ENCODE measurements around the gene TESK2. TPM values are rescaled to one million over a fixed set of nuclear protein-coding genes. Genes with fewer than 3 reads are reported as not detected.

Gene TESK2
- total RNA-seq, 2 experiments from 2014 or later: 4.6 to 6.0 TPM

- POLR2A ChIA-PET: no interaction called here
- CTCF ChIA-PET: no interaction called here
- H3K4me3 Mint-ChIP-seq: no peak overlapping the region
These were observed 53.6 kb downstream of the TESK2 start for GRCh38 chr1:45437323-45437722.

DNA sequence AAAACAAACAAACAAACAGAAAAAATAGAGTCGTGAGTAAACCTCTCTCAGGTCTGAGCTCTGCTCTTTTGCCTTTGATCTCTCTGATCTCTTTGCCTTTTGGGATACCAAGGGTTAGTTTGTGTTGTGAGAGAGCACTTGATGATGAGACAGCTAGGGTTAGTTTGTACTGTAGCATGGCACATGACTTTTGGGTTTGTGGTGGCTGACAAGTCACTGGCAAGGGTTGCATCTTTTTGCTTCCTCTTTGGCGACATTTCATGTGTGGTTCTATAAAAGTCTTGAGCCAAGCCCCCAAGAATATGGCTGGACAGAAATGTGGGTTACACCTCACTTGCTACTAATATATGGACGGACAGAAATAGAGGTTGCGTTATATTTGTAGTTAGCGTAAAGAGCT lies 60.5 kb downstream of the TESK2 start:
- Mint-ChIP-seq H3K27me3 (no peaks in the 10 kb centered on the region), H3K4me1 (ENCODE audit: low read depth) (no peaks in the 10 kb centered on the region), H3K9me3 (no peaks in the 10 kb centered on the region), H3K36me3 (no peaks in the 10 kb centered on the region), H3K27ac (no peak overlapping the region), H3K4me3 (no peak overlapping the region)
- CTCF ChIA-PET: interaction anchor here (0.6 kb wide), 1 partner anchor 38 kb away, joined by 3 read pairs; no protein-coding TSS in a partner anchor
- no peak for DNase-seq
- POLR2A ChIA-PET: no interaction called here
- intact Hi-C loops (cut with micrococcal nuclease): no loop called here

More at GRCh38 chr1:45437323-45437722, 53.6 kb downstream of the TESK2 start:
- DNase-seq: no peak
- no peak overlapping the region for H3K27ac Mint-ChIP-seq
- no peaks in the 10 kb centered on the region for H3K4me1 Mint-ChIP-seq (ENCODE audit: low read depth)
- H3K27me3 Mint-ChIP-seq: no peaks in the 10 kb centered on the region
- H3K36me3 Mint-ChIP-seq: no peaks in the 10 kb centered on the region
- intact Hi-C loops (cut with micrococcal nuclease): no loop called here
- no peaks in the 10 kb centered on the region for H3K9me3 Mint-ChIP-seq

DNA sequence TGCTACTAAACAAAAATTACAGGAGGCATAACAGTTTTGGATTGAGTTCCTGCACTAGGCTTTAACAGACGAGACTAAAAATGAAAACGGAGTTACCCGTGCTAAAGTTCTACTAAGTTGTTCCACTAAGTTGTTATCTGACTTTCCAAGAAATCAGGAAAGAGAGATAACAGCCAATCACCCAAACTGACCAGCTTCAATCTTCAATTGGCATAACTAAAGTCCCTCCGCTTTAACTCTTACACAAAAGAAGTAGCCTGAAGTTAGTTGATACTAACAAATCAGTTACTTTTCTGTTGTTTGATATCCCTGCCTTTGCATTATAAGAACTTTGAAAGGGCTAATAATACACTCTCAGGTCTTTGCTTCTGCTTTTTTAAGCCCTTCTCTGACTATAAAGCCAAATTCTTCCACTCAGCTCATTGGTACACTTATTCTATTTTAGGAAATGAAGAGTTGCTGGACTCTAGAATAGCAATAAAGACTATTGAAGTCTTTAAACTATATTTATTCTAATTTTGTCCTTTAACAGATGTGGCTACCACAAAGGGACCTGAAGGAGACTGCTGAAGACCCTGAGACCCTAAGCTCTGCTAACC lies 61.3 kb downstream of the TESK2 start:
- CTCF ChIA-PET: interaction anchor here (0.6 kb wide), 1 partner anchor 39 kb away, joined by 3 read pairs; no protein-coding TSS in a partner anchor
- POLR2A ChIA-PET: no interaction called here
- Mint-ChIP-seq H3K27me3 (no peaks in the 10 kb centered on the region), H3K36me3 (no peaks in the 10 kb centered on the region), H3K4me1 (ENCODE audit: low read depth) (no peaks in the 10 kb centered on the region), H3K27ac (no peak overlapping the region), H3K9me3 (no peaks in the 10 kb centered on the region), H3K4me3 (no peak overlapping the region)
- no peak for DNase-seq
- intact Hi-C loops (cut with micrococcal nuclease): no loop called here

GRCh38 chr1:45423906-45424678 lies 66.9 kb downstream of the TESK2 start:
- CTCF ChIA-PET: interaction anchor here (0.6 kb wide), 1 partner anchor 60 kb away, joined by 5 read pairs; no protein-coding TSS in a partner anchor

GRCh38 chr1:45421935-45422334 lies 69.0 kb downstream of the TESK2 start:
- Mint-ChIP-seq H3K36me3 (peaks cover 7% of the 10 kb centered on the region), H3K27ac (no peak overlapping the region), H3K27me3 (no peaks in the 10 kb centered on the region), H3K9me3 (peaks cover 4% of the 10 kb centered on the region), H3K4me3 (no peak overlapping the region), H3K4me1 (ENCODE audit: low read depth) (no peaks in the 10 kb centered on the region)
- DNase-seq: no peak
- CTCF ChIA-PET: no interaction called here
- POLR2A ChIA-PET: no interaction called here
- intact Hi-C loops (cut with micrococcal nuclease): no loop called here

More at GRCh38 chr1:45423906-45424678, 66.9 kb downstream of the TESK2 start:
- intact Hi-C loops (cut with micrococcal nuclease): no loop called here
- POLR2A ChIA-PET: no interaction called here
- DNase-seq: no peak
- H3K4me3 Mint-ChIP-seq: no peak overlapping the region
- no peaks in the 10 kb centered on the region for H3K27me3 Mint-ChIP-seq
- no peak overlapping the region for H3K27ac Mint-ChIP-seq
- peaks cover 4% of the 10 kb centered on the region for H3K9me3 Mint-ChIP-seq
- no peaks in the 10 kb centered on the region for H3K4me1 Mint-ChIP-seq (ENCODE audit: low read depth)
- peaks cover 7% of the 10 kb centered on the region for H3K36me3 Mint-ChIP-seq

GRCh38 chr1:45414746-45415145 lies 76.2 kb downstream of the TESK2 start:
- no peaks in the 10 kb centered on the region for H3K9me3 Mint-ChIP-seq
- no peak overlapping the region for H3K27ac Mint-ChIP-seq
- H3K27me3 Mint-ChIP-seq: no peaks in the 10 kb centered on the region
- H3K36me3 Mint-ChIP-seq: no peaks in the 10 kb centered on the region
- CTCF ChIA-PET: interaction anchor here (1.4 kb wide), 1 partner anchor 79 kb away, joined by 5 read pairs; no protein-coding TSS in a partner anchor
- DNase-seq: no peak
- H3K4me3 Mint-ChIP-seq: no peak overlapping the region
- intact Hi-C loops (cut with micrococcal nuclease): no loop called here
- H3K4me1 Mint-ChIP-seq (ENCODE audit: low read depth): no peaks in the 10 kb centered on the region
- POLR2A ChIA-PET: no interaction called here

DNA sequence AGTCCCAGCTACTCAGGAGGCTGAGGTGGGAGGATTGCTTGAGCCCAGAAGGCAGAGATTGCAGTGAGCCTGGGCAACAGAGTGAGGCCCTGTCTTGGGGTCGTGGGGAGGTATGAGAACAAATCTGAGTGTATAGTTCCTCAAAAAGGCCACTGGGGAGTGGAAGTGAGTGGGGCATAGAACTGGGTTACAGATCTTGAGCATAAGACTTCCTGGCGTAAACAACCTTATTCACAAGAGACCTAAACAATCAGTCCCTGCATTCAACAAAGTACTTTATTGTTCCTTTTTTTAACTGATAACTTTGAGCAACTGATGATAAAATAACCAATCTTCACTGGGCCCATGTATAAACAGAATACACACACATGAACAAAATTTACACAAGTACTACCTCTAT lies 78.1 kb downstream of the TESK2 start:
- Mint-ChIP-seq H3K4me1 (ENCODE audit: low read depth) (peaks cover 5% of the 10 kb centered on the region), H3K27me3 (no peaks in the 10 kb centered on the region), H3K36me3 (no peaks in the 10 kb centered on the region), H3K4me3 (no peak overlapping the region), H3K27ac (no peak overlapping the region), H3K9me3 (no peaks in the 10 kb centered on the region)
- intact Hi-C loops (cut with micrococcal nuclease): no loop called here
- no peak for DNase-seq
- CTCF ChIA-PET: no interaction called here
- POLR2A ChIA-PET: no interaction called here

DNA sequence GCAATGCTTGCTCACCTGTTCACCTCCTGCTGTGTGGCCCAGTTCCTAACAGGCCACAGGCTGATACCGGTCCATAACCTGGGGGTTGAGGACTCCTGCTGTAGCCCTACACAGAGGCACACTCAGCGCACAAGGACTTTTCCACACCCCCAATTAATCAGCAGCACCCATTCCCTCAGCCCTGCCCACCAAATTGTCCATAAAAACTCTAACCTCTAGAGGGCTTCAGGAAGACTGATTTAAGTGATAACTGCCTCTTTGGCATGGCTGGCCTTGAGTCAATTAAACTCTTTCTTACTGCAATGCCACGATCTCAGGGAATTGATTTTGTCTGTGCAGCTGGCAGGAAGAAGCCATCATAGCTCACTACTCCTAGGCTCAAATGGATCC lies 79.5 kb downstream of the TESK2 start:
- no peaks in the 10 kb centered on the region for H3K27me3 Mint-ChIP-seq
- no peak for DNase-seq
- H3K36me3 Mint-ChIP-seq: no peaks in the 10 kb centered on the region
- H3K9me3 Mint-ChIP-seq: no peaks in the 10 kb centered on the region
- ChIA-PET CTCF (no interaction called here), POLR2A (no interaction called here)
- H3K27ac Mint-ChIP-seq: no peak overlapping the region
- intact Hi-C loops (cut with micrococcal nuclease): no loop called here
- peaks cover 5% of the 10 kb centered on the region for H3K4me1 Mint-ChIP-seq (ENCODE audit: low read depth)
- no peak overlapping the region for H3K4me3 Mint-ChIP-seq

DNA sequence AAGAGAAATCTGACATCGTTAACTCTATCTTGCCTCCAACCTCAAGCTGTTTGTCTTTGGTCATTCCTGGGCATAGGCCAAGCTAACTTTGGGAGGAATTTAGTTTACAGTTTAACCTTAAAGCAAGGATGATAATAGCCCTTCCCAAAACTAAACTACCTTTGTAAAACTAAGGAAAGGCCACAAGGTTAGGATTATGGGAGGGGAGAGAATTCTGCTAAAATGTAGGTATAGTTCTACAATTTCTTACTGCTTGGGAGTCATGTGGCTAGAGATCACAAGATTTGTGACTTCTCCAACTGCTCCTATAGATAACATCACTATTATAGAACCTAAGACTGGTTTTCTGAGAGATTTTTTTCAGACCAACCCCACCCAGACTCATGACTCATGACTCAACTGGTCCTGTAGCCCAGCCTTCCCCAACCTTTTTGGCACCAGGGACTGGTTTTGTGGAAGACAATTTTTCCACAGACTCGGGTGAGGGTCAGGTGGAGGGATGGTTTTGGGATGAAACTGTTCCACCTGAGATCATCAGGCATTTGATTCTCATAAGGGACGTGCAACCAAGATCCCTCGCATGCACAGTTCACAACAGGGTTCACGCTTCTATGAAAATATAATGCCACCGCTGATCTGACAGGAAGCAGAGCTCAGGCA lies 80.0 kb downstream of the TESK2 start:
- Mint-ChIP-seq H3K4me1 (ENCODE audit: low read depth) (peaks cover 5% of the 10 kb centered on the region), H3K4me3 (no peak overlapping the region), H3K27ac (no peak overlapping the region), H3K36me3 (no peaks in the 10 kb centered on the region), H3K9me3 (no peaks in the 10 kb centered on the region), H3K27me3 (no peaks in the 10 kb centered on the region)
- intact Hi-C loops (cut with micrococcal nuclease): no loop called here
- POLR2A ChIA-PET: no interaction called here
- CTCF ChIA-PET: no interaction called here
- DNase-seq: no peak

DNA sequence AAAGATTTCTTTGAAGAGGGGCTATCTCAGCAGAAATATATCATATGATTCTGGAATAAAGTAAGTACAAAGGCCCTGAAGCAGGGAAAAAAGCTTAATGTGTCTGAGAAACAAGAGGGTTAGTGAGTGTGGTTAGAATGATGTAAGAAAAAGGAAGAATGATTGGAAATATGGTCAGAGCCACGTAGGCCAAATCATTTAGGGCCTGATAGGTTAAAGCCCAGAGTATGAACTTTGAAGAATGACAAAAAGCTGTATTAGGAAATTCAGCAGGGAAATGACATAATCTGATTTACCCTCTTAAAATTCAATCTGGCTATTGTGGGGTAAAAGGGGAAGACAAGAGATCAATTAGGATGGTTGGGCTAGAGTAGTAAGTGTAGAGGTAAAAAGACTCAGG lies 81.7 kb downstream of the TESK2 start:
- peaks cover 5% of the 10 kb centered on the region for H3K4me1 Mint-ChIP-seq (ENCODE audit: low read depth)
- CTCF ChIA-PET: interaction anchor here (0.6 to 1.2 kb wide), 3 partner anchors 14 to 74 kb away, joined by 3 to 4 read pairs (median 3); no protein-coding TSS in a partner anchor
- POLR2A ChIA-PET: no interaction called here
- no peak overlapping the region for H3K27ac Mint-ChIP-seq
- H3K9me3 Mint-ChIP-seq: no peaks in the 10 kb centered on the region
- no peaks in the 10 kb centered on the region for H3K36me3 Mint-ChIP-seq
- DNase-seq: no peak
- no peaks in the 10 kb centered on the region for H3K27me3 Mint-ChIP-seq
- intact Hi-C loops (cut with micrococcal nuclease): no loop called here
- no peak overlapping the region for H3K4me3 Mint-ChIP-seq

DNA sequence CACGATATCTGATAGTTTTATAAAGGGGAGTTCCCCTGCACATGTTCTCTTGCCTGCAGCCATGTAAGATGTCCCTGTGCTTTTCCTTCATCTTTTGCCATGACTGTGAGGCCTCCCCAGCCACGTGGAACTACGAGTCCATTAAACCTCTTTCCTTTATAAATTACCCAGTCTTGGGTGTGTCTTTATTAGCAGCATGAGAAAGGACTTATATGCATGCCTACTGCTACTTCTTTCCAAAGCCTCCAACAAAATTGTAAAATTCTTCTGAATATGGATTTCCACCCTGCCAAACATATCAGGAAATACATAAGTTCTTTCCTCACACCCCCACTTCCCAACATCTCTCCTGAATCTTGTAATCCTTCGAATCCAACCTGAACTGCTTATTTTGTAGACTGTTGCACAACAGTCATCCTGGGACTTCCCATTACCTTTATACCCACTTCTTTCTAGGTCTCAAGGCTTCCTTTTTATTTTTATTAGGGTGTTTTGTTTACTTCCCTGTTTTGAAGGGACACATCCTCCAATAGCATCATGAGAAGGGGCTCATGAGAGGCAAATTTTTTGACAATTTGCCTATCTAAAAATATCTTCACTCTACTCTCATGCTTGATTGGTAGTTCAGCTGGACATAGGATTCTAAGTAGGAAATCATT lies 83.2 kb downstream of the TESK2 start:
- Mint-ChIP-seq H3K27me3 (no peaks in the 10 kb centered on the region), H3K9me3 (no peaks in the 10 kb centered on the region), H3K36me3 (no peaks in the 10 kb centered on the region), H3K4me3 (no peak overlapping the region), H3K4me1 (ENCODE audit: low read depth) (peaks cover 5% of the 10 kb centered on the region), H3K27ac (no peak overlapping the region)
- ChIA-PET POLR2A (no interaction called here), CTCF (no interaction called here)
- no peak for DNase-seq
- intact Hi-C loops (cut with micrococcal nuclease): no loop called here

DNA sequence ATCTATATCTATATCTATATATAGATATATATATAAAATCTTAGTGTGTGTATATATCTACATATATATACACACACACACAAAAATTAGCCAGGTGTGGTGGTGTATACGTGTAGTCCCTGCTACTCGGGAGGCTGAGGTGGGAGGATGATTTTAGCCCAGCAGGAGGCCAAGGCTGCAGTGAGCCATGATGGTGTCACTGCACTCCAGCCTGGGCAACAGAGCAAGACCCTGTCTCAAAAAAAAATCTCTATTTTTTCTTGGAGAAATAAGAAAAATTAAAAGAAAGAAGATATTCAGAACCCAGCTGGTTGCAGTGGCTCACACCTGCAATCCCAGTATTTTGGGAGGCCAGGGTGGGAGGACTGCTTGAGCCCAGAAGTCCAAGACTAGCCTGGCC lies 85.3 kb downstream of the TESK2 start:
- no peak for DNase-seq
- Mint-ChIP-seq H3K27me3 (no peaks in the 10 kb centered on the region), H3K9me3 (no peaks in the 10 kb centered on the region), H3K4me1 (ENCODE audit: low read depth) (peaks cover 5% of the 10 kb centered on the region), H3K4me3 (no peak overlapping the region), H3K27ac (no peak overlapping the region), H3K36me3 (no peaks in the 10 kb centered on the region)
- ChIA-PET CTCF (interaction anchor here (0.6 kb wide), 1 partner anchor 364 kb away, joined by 3 read pairs; no protein-coding TSS in a partner anchor), POLR2A (no interaction called here)
- intact Hi-C loops (cut with micrococcal nuclease): no loop called here
